HCT116 (cell line): ENCODE measurements around the gene OGA. TPM values are rescaled to one million over a fixed set of nuclear protein-coding genes. Genes with fewer than 3 reads are reported as not detected.

ENCODE experiments used
- ATAC-seq: fragments of 200-7000 bp; cut with Tn5 transposase; 2 replicates; pipeline ENCODE4 v1.9.1; 2020; ENCODE audit warnings: mild to moderate bottlenecking, moderate library complexity
- BruUV-seq: library from RNA; stranded (reverse); fragments of 400-500 nt; replicated peaks from 2 replicates; lab custom pipeline; 2021; lab: Mats Ljungman, UMichigan
- CTCF ChIA-PET: fragments of 300-600 bp; sonication (Branson Sonifier 250); formaldehyde crosslinking; loops from one replicate; lab custom pipeline; 2021; ENCODE audit warnings: antibody characterized with exemption; lab: Charles Lee
- POLR2A ChIA-PET: fragments of 300-600, 350-600 bp; sonication (Branson Sonifier 250); formaldehyde crosslinking; loops from one replicate; lab custom pipeline; 2021; ENCODE audit warnings: antibody characterized with exemption; lab: Charles Lee
- RAD21 ChIA-PET, 2 experiments: fragments of 300-600 bp; sonication (Branson Sonifier 250); formaldehyde crosslinking; loops; one replicate each; lab custom pipeline; 2023; ENCODE audit warnings: low total read pairs in 2 of 2; ENCODE audit not compliant: uncharacterized antibody in 2 of 2, unreplicated experiment in 2 of 2, low non-redundant PET in 1 of 2; lab: Charles Lee
- DNase-seq: peaks from one replicate; pipeline ENCODE4 v3.0.0-alpha.2; 2010; ENCODE audit warnings: low read depth, low spot score
- H2AFZ ChIP-seq: fragments of 200-600 bp; shearing (Covaris generic), sonication (generic); 2 replicates; pipeline ENCODE4 v1.6.1; 2017; ENCODE audit warnings: low read depth, mixed run types, mixed read lengths, antibody characterized with exemption, low read length; ENCODE audit not compliant: poor library complexity, severe bottlenecking
- H3K27ac ChIP-seq: 2 replicates; pipeline ENCODE4 v1.5.1; 2012; ENCODE audit warnings: low read depth, low read length
- H3K27me3 ChIP-seq: fragments of 200-600 bp; sonication (generic); 2 replicates; pipeline ENCODE4 v1.6.1; 2016; ENCODE audit warnings: mixed run types, low read length, mixed read lengths; ENCODE audit not compliant: insufficient read depth
- H3K36me3 ChIP-seq, 2 experiments: fragments of 200-500 bp in 1 of 2; fragments of 200-600 bp in 1 of 2; sonication (Bioruptor generic) in 1 of 2; sonication (generic) in 1 of 2; 2 replicates each; pipeline versions ENCODE4 v1.5.1 to v1.6.1; 2014 to 2016; ENCODE audit warnings: low read length in 2 of 2, inconsistent platforms in 1 of 2, mixed read lengths in 1 of 2, mixed run types in 1 of 2; ENCODE audit not compliant: insufficient read depth in 2 of 2, control insufficient read depth in 1 of 2
- H3K4me1 ChIP-seq, 2 experiments: fragments of 200-600 bp in 1 of 2; sonication (generic) in 1 of 2; 2 replicates each; pipeline versions ENCODE4 v1.5.1 to v1.6.1; 2012 to 2017; ENCODE audit warnings: low read length in 2 of 2, inconsistent platforms in 1 of 2, mild to moderate bottlenecking in 1 of 2, mixed read lengths in 1 of 2, mixed run types in 1 of 2, moderate library complexity in 1 of 2; ENCODE audit not compliant: insufficient read depth in 2 of 2, control insufficient read depth in 1 of 2
- H3K4me2 ChIP-seq: fragments of 200-600 bp; sonication (generic); 2 replicates; pipeline ENCODE4 v1.6.1; 2017; ENCODE audit warnings: mixed run types, low read length, mixed read lengths
- H3K4me3 ChIP-seq, 2 experiments: fragments of 200-600 bp in 1 of 2; sonication (generic) in 1 of 2; replicated peaks in 1 of 2; 2 replicates each; pipeline ENCODE4 v1.5.1; 2011 to 2016; ENCODE audit warnings: low read length in 2 of 2, control low read depth in 1 of 2, low read depth in 1 of 2, mild to moderate bottlenecking in 1 of 2, mixed read lengths in 1 of 2, mixed run types in 1 of 2
- H3K79me2 ChIP-seq: fragments of 200-600 bp; sonication (generic); 2 replicates; pipeline ENCODE4 v1.6.1; 2017; ENCODE audit warnings: mild to moderate bottlenecking, mixed run types, low read length, moderate library complexity, mixed read lengths; ENCODE audit not compliant: insufficient read depth
- H3K9ac ChIP-seq: fragments of 200-600 bp; sonication (generic); 2 replicates; pipeline ENCODE4 v1.6.1; 2016; ENCODE audit warnings: low read length, mixed read lengths
- H3K9me2 ChIP-seq: fragments of 200-600 bp; sonication (generic), shearing (Covaris generic); 2 replicates; pipeline ENCODE4 v1.6.1; 2017; ENCODE audit warnings: mixed run types, mild to moderate bottlenecking, moderate library complexity; ENCODE audit not compliant: insufficient read depth
- H3K9me3 ChIP-seq, 2 experiments: fragments of 200-500 bp in 1 of 2; fragments of 200-600 bp in 1 of 2; sonication (Bioruptor generic) in 1 of 2; sonication (generic) in 1 of 2; 2 replicates each; pipeline ENCODE4 v1.6.1; 2014 to 2017; ENCODE audit warnings: low read length in 2 of 2, mixed read lengths in 2 of 2, inconsistent platforms in 1 of 2, low read depth in 1 of 2, mild to moderate bottlenecking in 1 of 2, mixed run types in 1 of 2, moderate library complexity in 1 of 2; ENCODE audit not compliant: control insufficient read depth in 1 of 2, insufficient read depth in 1 of 2
- H4K20me1 ChIP-seq: fragments of 200-600 bp; sonication (generic), shearing (Covaris generic); 2 replicates; pipeline ENCODE4 v1.6.1; 2017; ENCODE audit warnings: mixed run types, mild to moderate bottlenecking, moderate library complexity; ENCODE audit not compliant: insufficient read depth
- CTCF ChIP-seq, 3 experiments: fragments of 200-600 bp in 1 of 3; sonication (generic) in 1 of 3; IDR thresholded peaks in 2 of 3; conservative IDR thresholded peaks in 1 of 3; 2 replicates each; pipeline ENCODE4 v1.5.1; 2012 to 2017; ENCODE audit warnings: low read depth in 2 of 3, low read length in 2 of 3, antibody characterized with exemption in 1 of 3, borderline replicate concordance in 1 of 3, control low read depth in 1 of 3, mild to moderate bottlenecking in 1 of 3, mixed read lengths in 1 of 3, mixed run types in 1 of 3, moderate library complexity in 1 of 3; ENCODE audit not compliant: insufficient read depth in 1 of 3
- EGR1 ChIP-seq: IDR thresholded peaks from 2 replicates; pipeline ENCODE4 v1.6.1; 2012; ENCODE audit warnings: low read depth
- ELF1 ChIP-seq: IDR thresholded peaks from 2 replicates; pipeline ENCODE4 v1.6.1; 2012; ENCODE audit warnings: low read depth, borderline replicate concordance
- EZH2phosphoT487 ChIP-seq: fragments of 200-600 bp; IDR thresholded peaks from 2 replicates; pipeline ENCODE4 v1.6.1; 2018; ENCODE audit warnings: antibody characterized with exemption, borderline replicate concordance
- POLR2A ChIP-seq: IDR thresholded peaks from 2 replicates; pipeline ENCODE4 v1.7.0; 2011; ENCODE audit warnings: borderline replicate concordance; ENCODE audit not compliant: insufficient read depth, insufficient read length; ENCODE audit errors: extremely low read depth
- POLR2AphosphoS5 ChIP-seq: IDR thresholded peaks from 2 replicates; pipeline ENCODE4 v1.6.1; 2011; ENCODE audit warnings: mild to moderate bottlenecking, low read depth, low read length, moderate library complexity
- SIN3A ChIP-seq: IDR thresholded peaks from 2 replicates; pipeline ENCODE4 v1.6.1; 2012; ENCODE audit warnings: low read depth
- TCF7L2 ChIP-seq: IDR thresholded peaks from 2 replicates; pipeline ENCODE4 v1.7.0; 2011; ENCODE audit warnings: borderline replicate concordance, inconsistent platforms; ENCODE audit not compliant: insufficient read depth, insufficient read length; ENCODE audit errors: extremely low read depth
- ZFX ChIP-seq: fragments of 450-650 bp; IDR thresholded peaks from 2 replicates; pipeline ENCODE4 v1.6.1; 2017
- intact Hi-C: fragments of 100-400 bp; cut with micrococcal nuclease; formaldehyde crosslinking; loops from 2 replicates; pipeline ENCODE4 v1.10.0; 2022
- total RNA-seq: library from RNA; stranded (reverse); gene quantifications from one replicate; pipeline ENCODE4 v1.2.1, GENCODE V29; 2021; ENCODE audit not compliant: unreplicated experiment

OGA gene
- total RNA-seq, 1 experiment from 2014 or later, result 127 TPM

- no peaks in the 10 kb centered on the region for H3K9me3 ChIP-seq
- ChIA-PET POLR2A (interaction anchor here (1.3 to 1.4 kb wide), 2 partner anchors 9 to 11 kb away, joined by 5 read pairs; partner anchors contain the start of gene OGA), CTCF (interaction anchor here (0.8 to 1.4 kb wide), 2 partner anchors 8 to 11 kb away, joined by 3 to 7 read pairs; no protein-coding TSS in a partner anchor), RAD21 (no interaction called here)
- no peak overlapping the region for H3K27ac ChIP-seq
- no peak for ATAC-seq
- intact Hi-C loops, result no loop called here
- H3K4me1 ChIP-seq, result peaks cover 17 to 23% of the 10 kb centered on the region in 2 experiments
- H2AFZ ChIP-seq, result no peak overlapping the region
- BruUV-seq, result no TSS peak
- no peak overlapping the region for H3K9ac ChIP-seq
- TF ChIP-seq POLR2AphosphoS5, result no peak
- no peak for TF ChIP-seq ZFX
- TF ChIP-seq EGR1, result no peak
- no peak for TF ChIP-seq POLR2A
- TF ChIP-seq CTCF (IDR thresholded peaks at IDR 0.05 in 2 of 3, conservative IDR thresholded peaks at IDR 0.05 in 1 of 3; ENCODE audit: borderline replicate concordance in 1 of 3, insufficient read depth in 1 of 3, low read depth in 2 of 3, low read length in 2 of 3), result no peak
- TF ChIP-seq TCF7L2, result no peak
- TF ChIP-seq ELF1, result no peak
- no peak for TF ChIP-seq SIN3A
- TF ChIP-seq EZH2phosphoT487, result no peak
- H3K9me2 ChIP-seq, result no peaks in the 10 kb centered on the region
- H4K20me1 ChIP-seq, result no peaks in the 10 kb centered on the region
- no peaks in the 10 kb centered on the region for H3K27me3 ChIP-seq
- no peak overlapping the region for H3K4me2 ChIP-seq
- no peaks in the 10 kb centered on the region for H3K36me3 ChIP-seq
- no peak for DNase-seq
- H3K4me3 ChIP-seq, result no peak overlapping the region
- H3K79me2 ChIP-seq, result no peaks in the 10 kb centered on the region
Measured at GRCh38 chr10:101828766-101829551, 10.7 kb upstream of the OGA start.
